Mammary epithelial cell (primary cell): ENCODE results near the gene RAMACL.

ENCODE experiments used
- EZH2 ChIP-seq: IDR thresholded peaks from 2 replicates; pipeline ENCODE4 v1.6.1; 2012; ENCODE audit warnings: low read length, inconsistent platforms, borderline replicate concordance
- TF ChIP-seq, protein P1 (sequence below), 2 donors: IDR thresholded peaks in 1 of 2; conservative IDR thresholded peaks in 1 of 2; 2 replicates each; pipeline ENCODE4 v1.5.1; 2011 to 2012; ENCODE audit warnings: inconsistent platforms in 2 of 2, low read length in 2 of 2, mild to moderate bottlenecking in 2 of 2, control low read depth in 1 of 2, low read depth in 1 of 2; ENCODE audit not compliant: insufficient read depth in 1 of 2; ENCODE audit errors: extremely low read depth in 1 of 2

DNA sequence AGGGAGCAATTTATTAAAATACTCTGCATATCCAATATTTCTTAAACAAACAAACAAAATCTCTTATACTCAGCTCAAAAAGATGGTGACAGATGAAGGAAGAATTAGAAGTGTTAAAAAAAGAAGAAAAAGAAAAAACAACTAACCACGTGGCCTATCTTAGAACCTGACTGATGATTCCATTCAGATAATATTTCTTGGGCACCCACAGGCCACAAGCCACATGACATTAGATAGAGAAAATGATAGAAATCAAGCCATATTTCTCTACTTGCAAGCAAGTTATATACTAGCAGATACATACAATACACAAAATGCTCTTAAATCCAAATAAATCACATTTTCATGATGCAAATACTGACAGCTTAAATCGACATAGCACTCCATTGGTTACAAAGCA lies 14.5 kb upstream of the RAMACL start:
- TF ChIP-seq EZH2, result no peak
- TF ChIP-seq, protein P1, sequence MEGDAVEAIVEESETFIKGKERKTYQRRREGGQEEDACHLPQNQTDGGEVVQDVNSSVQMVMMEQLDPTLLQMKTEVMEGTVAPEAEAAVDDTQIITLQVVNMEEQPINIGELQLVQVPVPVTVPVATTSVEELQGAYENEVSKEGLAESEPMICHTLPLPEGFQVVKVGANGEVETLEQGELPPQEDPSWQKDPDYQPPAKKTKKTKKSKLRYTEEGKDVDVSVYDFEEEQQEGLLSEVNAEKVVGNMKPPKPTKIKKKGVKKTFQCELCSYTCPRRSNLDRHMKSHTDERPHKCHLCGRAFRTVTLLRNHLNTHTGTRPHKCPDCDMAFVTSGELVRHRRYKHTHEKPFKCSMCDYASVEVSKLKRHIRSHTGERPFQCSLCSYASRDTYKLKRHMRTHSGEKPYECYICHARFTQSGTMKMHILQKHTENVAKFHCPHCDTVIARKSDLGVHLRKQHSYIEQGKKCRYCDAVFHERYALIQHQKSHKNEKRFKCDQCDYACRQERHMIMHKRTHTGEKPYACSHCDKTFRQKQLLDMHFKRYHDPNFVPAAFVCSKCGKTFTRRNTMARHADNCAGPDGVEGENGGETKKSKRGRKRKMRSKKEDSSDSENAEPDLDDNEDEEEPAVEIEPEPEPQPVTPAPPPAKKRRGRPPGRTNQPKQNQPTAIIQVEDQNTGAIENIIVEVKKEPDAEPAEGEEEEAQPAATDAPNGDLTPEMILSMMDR (conservative IDR thresholded peaks at IDR 0.05 in 1 of 2, IDR thresholded peaks at IDR 0.05 in 1 of 2; ENCODE audit: extremely low read depth in 1 of 2, insufficient read depth in 1 of 2, low read depth in 1 of 2, low read length in 2 of 2), result no peak
